A549 treated with CORT108297 at 1 μM for 4 hours (cell line): ENCODE results near the gene GAGE12F. TPM values are rescaled to one million over a fixed set of nuclear protein-coding genes. Genes with fewer than 3 reads are reported as not detected.

ENCODE experiments used
- total RNA-seq: library from RNA; stranded (reverse); fragments of 200-300 nt; extraction: Qiagen RNA extraction; gene quantifications from 5 replicates; pipeline ENCODE4 v1.2.3, GENCODE V29; 2022

Gene GAGE12F
- not detected in 5 replicates for total RNA-seq

GRCh38 chrX:49560542-49560941 is at the start of gene GAGE12F:
Gene GAGE12F (plus strand): TSS chrX:49560842. CDS start chrX:49561997, 1,155 bp downstream.

GRCh38 chrX:49531877-49532276 is 28.8 kb upstream of the GAGE12F start, which contains the start of gene GAGE12C:
Gene GAGE12C (plus strand): TSS chrX:49532177. CDS start chrX:49533332, 1,155 bp downstream.

GRCh38 chrX:49541433-49541832 is 19.2 kb upstream of the GAGE12F start, which contains the start of gene GAGE12D:
Gene GAGE12D (plus strand): TSS chrX:49541733. CDS start chrX:49542888, 1,155 bp downstream.

GRCh38 chrX:49550989-49551388 is 9.7 kb upstream of the GAGE12F start, which contains the start of gene GAGE12E:
Gene GAGE12E (plus strand): TSS chrX:49551289. CDS start chrX:49552444, 1,155 bp downstream.

GRCh38 chrX:49570100-49570499 is 9.5 kb downstream of the GAGE12F start, which contains the start of gene GAGE12G:
Gene GAGE12G (plus strand): TSS chrX:49570400. CDS start chrX:49571555, 1,155 bp downstream.

GRCh38 chrX:49579649-49580048 is 19.0 kb downstream of the GAGE12F start, which contains the start of gene GAGE12H:
Gene GAGE12H (plus strand): TSS chrX:49579949. CDS start chrX:49581104, 1,155 bp downstream.

GRCh38 chrX:49589196-49589595 is 28.6 kb downstream of the GAGE12F start, which contains the start of gene GAGE2A:
Gene GAGE2A (plus strand): TSS chrX:49589496. CDS start chrX:49590651, 1,155 bp downstream.

GRCh38 chrX:49598720-49599119 is 38.1 kb downstream of the GAGE12F start, which contains the start of gene GAGE1:
Gene GAGE1 (plus strand): TSS chrX:49599020. CDS start chrX:49600175, 1,155 bp downstream.

Other genes with a start within 250 kb of the GAGE12F start
- not detected in 5 replicates for gene GAGE12J, start 238.8 kb upstream of the GAGE12F start, total RNA-seq
- 0.17 TPM in 1 of 5 replicates, not detected in the others for gene GAGE13, start 229.3 kb upstream of the GAGE12F start, total RNA-seq
- not detected in 5 replicates for gene GAGE12C, start 28.7 kb upstream of the GAGE12F start, total RNA-seq
- not detected in 5 replicates for gene GAGE12D, start 19.1 kb upstream of the GAGE12F start, total RNA-seq
- gene GAGE12E, start 9.6 kb upstream of the GAGE12F start, total RNA-seq = not detected in 5 replicates
- not detected in 5 replicates for gene GAGE12G, start 9.6 kb downstream of the GAGE12F start, total RNA-seq
- not detected in 5 replicates for gene GAGE12H, start 19.1 kb downstream of the GAGE12F start, total RNA-seq
- not detected in 5 replicates for gene GAGE2A, start 28.7 kb downstream of the GAGE12F start, total RNA-seq
- gene GAGE1, start 38.2 kb downstream of the GAGE12F start, total RNA-seq = not detected in 5 replicates
- 0.25 to 0.31 TPM in 2 of 5 replicates, not detected in the others for gene PAGE1, start 135.1 kb downstream of the GAGE12F start, total RNA-seq